T-helper 2 cell treated with Interferon-gamma antibody and Interleukin-4, amounts not matched to agents 100 ng/mL and 5 ng/mL, for 36 hours (primary cell): ENCODE data around the gene COX6B2. TPM values are rescaled to one million over a fixed set of nuclear protein-coding genes. Genes with fewer than 3 reads are reported as not detected.

Source experiments
- intact Hi-C: fragments of 100-400 bp; cut with micrococcal nuclease; formaldehyde crosslinking; loops from one replicate; pipeline ENCODE4 v1.15.1; 2023
- total RNA-seq: library from RNA; stranded (reverse); gene quantifications from 2 replicates; pipeline ENCODE4 v1.2.3, GENCODE V29; 2022

The COX6B2 gene
- total RNA-seq, 1 donor from 2014 or later: 0.45 TPM

DNA sequence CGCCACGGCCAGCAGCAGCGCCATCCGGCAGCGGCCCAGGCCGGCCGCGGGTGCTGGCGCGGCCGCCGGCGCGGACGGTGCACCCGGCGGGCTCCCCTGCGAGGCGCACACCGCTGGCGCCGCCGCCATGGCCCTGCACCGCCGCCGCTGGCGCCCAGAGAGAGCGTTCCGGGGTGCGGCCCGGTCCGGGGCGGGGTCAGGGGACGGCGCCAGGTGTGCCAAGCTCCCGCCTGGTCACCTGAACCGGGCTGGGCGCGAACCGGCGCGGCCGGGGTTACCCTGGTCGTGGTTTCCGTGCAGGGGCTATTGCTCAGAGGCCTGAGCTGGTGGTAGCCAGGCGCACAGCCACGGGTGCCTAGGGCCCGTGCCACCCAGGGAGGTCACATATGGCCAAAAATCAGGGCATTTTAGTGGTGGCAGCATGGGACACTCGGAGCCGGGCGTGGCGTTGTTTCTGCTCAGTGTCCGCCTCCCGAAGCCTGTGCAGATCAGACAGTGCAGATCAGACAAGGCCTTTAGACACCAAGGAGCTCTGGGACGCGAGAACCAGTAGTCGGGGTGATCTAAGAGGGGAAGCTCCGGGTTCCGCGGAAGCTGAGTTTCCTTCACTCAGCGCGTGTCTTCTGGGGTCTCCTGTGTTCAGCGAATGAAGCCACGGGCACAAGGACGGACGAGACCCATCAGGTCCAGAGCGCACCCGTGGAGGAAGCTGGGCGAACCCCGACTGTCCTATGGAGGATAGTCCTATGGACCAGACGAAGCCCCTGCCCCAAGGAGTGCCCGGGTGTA is 29.8 kb upstream of the COX6B2 start, which contains the start of gene TMEM238:
Gene TMEM238 (minus strand): TSS at position 162 of the 789 bp plus-strand sequence. CDS start 33 bp downstream, at position 129.
- intact Hi-C loops: loop anchor here (10.0 kb wide), 1 partner anchor 250 kb away; no protein-coding TSS in a partner anchor

GRCh38 chr19:55383279-55384130 is 29.0 kb upstream of the COX6B2 start:
- intact Hi-C loops: loop anchor here (10.0 kb wide), 1 partner anchor 251 kb away; no protein-coding TSS in a partner anchor

GRCh38 chr19:55382522-55383054 is 28.1 kb upstream of the COX6B2 start:
- intact Hi-C loops: loop anchor here (10.0 kb wide), 1 partner anchor 252 kb away; no protein-coding TSS in a partner anchor

DNA sequence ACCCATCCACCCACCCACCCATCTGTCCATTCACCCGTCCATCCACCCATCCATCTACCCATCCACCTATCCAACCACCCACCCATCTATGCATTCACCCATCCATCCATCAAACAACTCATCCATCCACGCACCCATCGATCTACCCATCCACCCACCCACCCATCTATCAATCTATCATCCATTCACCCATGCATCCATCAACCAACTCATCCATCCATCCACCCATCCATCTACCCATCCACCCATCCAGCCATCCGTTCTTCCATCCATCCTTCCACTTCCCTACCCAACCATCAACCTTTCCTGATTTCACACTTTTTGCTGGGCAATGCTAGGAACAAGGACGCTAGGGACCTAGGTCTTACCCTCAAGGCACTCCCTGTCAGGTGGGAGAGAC is 27.5 kb upstream of the COX6B2 start:
- intact Hi-C loops: loop anchor here (10.0 kb wide), 1 partner anchor 253 kb away; no protein-coding TSS in a partner anchor

- intact Hi-C loops: no loop called here
Measured at GRCh38 chr19:55379174-55379573, 24.7 kb upstream of the COX6B2 start.

- intact Hi-C loops: no loop called here
Measured at GRCh38 chr19:55377356-55378131, 23.0 kb upstream of the COX6B2 start.

DNA sequence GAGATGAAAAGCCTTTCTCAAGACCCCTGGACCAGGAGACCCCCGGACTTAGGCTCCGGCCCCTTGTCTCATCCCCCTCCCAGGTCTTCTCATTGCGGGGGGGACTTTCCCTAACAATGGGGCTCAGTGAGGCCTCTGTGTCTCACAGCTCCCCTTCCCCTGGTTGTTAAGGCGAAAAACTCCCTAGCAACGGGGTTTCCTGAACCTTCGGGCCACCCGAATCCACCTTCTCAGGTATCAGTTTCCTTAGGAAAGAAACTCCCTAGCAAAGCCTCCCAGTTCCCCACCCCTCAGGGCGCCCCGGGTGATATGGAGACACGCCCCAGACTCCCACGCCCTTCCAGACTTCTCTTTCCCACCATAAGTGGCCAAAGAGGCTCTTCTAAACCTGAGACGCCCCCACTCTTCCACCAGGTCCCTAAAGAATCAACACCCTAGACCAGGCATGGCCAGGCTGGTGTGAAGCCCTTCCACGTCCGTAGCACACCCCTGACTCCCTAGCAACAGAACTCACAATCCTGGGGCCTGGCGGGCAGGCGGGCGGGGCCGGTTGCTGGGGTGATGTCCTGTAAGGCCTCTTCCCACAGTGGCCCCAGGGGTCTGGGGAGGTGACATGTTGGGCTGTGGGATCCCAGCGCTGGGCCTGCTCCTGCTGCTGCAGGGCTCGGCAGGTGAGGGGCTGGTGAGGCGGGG is 21.9 kb upstream of the COX6B2 start, which contains the start of gene TMEM190:
Gene TMEM190 (plus strand): TSS at position 586 of the 693 bp plus-strand sequence. CDS start 28 bp downstream, at position 614.
- intact Hi-C loops: no loop called here

DNA sequence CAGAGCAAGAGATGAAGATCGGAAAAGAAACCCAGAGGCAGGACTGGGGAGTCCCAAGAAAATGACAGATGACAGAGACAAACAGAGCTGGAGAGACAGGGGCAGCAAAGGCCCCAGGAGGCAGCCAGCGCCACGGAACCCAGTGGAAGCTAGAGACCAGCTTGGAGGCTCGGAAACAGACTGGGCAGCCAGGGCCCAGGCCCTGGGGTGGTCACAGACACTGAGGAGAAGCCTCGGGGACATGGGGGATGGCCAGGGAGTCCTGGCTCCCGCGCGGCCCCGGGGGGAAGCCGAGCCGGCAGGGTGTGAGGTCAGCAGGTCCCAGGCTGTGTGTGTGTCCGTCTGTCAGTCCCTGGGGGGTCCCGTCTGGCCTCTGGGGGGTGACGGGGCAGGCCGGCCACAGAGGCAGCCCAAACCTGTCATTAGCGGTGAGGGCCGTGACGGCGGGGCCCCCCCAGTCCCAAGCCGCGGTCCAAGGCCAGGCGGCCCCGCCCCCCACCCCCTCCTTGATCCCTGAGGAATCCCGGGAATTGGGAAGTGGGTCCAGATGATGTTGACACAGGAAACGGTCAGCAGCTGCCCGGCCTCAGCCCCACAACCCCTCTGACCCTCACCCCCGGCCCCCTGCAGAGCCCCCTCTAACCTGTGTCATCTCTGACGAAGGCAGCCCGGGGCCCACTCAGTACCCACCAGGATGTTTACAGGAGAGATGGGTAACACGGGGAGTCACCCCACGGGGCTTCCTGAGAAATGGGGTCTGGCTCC is 19.7 kb upstream of the COX6B2 start:
- intact Hi-C loops: no loop called here

- intact Hi-C loops: no loop called here
Measured at GRCh38 chr19:55373306-55373992, 18.9 kb upstream of the COX6B2 start.

GRCh38 chr19:55372316-55373081 is 18.0 kb upstream of the COX6B2 start:
- intact Hi-C loops: no loop called here

GRCh38 chr19:55370305-55370988 is 15.9 kb upstream of the COX6B2 start, which contains the start of gene IL11:
IL11 (minus strand) TSS chr19:55370463; CDS start chr19:55370310, 153 bp downstream.
- intact Hi-C loops: no loop called here

GRCh38 chr19:55369653-55370304 is 15.3 kb upstream of the COX6B2 start:
- intact Hi-C loops: no loop called here

DNA sequence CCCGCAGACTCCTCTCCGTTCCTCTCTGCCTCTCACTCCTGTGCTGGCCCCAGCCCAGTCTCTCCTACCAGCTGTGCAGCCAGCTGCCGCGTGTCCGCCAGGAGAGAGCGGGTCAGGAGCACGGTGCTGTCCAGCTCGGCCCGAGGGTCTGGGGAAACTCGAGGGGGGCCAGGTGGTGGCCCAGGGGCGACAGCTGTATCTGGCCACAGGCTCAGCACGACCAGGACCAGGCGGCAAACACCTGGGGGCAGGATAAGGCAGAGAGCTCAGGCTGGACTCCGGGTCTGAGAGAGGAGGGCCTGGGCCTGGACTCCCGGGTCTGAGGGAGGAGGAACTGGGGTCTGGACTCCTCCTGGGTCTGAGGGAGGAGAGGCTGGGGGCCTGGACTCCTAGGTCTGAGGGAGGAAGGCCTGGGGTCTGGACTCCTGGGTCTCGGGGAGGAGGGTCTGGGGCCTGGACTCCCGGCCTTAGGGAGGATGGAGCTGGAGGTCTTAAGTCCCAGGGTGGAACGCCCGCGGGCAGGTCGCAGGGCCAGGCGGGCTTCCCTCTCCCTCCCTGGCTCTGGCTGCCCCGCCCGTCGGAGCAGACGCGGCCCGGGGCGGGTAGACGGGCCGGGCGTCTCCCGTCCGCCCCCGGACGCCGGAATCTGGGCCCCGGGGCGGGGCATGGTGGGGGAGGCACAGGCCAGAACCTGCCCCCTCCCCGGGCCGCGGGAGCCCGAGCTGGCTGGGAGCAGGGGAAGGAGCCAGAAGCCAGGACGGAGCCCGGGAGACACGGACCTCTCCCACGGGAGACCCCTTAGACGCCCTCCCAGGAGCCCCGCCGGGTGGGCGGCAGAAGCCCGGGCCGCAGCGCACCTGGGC is 14.4 kb upstream of the COX6B2 start:
- intact Hi-C loops: no loop called here

GRCh38 chr19:55368106-55368505 is 13.6 kb upstream of the COX6B2 start:
- intact Hi-C loops: no loop called here

- intact Hi-C loops: no loop called here
Measured at GRCh38 chr19:55366790-55367189, 12.3 kb upstream of the COX6B2 start.

- intact Hi-C loops: no loop called here
Measured at GRCh38 chr19:55365964-55366363, 11.4 kb upstream of the COX6B2 start.
